ENCODE measurements around the gene CYP2B6.
A peak's percentile ranks its signal among the peaks of the same experiment; 100 is the strongest.
"Not testable (repeated sequence)": the region's sequence is repeated elsewhere in the genome, so short reads cannot be mapped to it uniquely, and the experiment has no call there.

The CYP2B6 gene

DNA sequence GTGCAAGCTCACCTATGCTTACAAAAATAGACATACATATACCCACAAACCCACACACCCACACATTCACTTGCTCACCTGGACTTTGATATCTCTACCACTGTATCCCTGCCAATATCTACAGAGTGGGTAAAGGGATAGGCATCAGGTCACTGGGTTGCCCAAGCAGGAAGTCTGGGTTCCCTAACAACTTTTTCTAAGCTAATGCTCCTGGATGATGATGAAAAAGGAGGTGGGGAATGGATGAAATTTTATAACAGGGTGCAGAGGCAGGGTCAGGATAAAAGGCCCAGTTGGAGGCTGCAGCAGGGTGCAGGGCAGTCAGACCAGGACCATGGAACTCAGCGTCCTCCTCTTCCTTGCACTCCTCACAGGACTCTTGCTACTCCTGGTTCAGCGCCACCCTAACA is at the start of gene CYP2B6:
CYP2B6 (plus strand) TSS at position 311 of the 410 bp plus-strand sequence; CDS start at position 335, 24 bp downstream.
- no peak for DNase-seq

DNA sequence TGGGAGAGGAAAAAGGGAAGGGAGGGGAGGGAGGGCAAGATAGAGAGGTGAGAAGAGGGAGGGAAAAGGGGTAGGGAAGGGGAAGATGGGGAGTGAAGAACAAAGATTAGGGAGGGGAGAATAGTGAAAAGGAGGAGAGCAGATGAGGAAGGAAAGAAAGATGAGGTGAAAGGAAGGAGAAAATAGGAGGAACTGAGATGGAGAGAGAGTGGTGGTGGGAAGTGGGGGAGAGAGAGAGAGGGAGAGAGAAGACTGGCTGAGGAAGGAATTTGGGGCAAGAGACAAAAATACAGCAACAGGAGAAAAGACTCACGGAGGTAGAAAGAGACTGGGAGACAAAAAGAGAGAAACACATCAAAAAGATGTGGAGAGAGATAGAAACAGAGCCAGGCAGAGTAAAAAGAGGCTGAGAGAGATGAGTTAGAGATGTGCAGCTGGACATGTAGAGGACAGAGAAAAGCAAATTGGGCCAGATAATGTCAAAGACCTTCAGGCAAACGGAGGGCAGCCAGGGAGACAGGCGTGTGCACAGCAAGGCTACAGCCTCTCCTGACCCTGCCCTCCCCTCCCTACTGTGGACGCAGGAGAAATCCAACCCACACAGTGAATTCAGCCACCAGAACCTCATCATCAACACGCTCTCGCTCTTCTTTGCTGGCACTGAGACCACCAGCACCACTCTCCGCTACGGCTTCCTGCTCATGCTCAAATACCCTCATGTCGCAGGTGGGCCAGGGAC is 49.4 kb upstream of the CYP2B6 start:
- DNase-seq: no peak

DNA sequence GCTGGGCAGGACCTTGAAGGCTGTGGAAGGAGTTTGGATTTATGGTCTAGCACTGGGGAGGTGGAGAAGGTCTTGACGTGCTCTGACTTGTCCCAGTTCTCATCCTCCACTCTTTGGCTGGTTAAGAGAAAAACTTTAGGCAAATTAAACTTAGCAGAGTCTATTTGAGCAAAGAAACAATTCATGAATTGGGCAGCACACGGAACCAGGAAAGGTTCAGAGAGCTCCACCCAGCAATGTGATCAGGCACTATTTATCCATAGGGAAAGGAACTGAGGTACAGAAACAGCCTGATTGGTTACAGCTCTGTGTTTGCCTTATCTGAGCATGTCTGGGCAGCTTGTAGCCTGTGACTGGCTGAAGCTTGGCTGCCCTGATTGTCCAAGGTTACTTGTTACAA is 45.4 kb upstream of the CYP2B6 start:
- no peak for DNase-seq

DNA sequence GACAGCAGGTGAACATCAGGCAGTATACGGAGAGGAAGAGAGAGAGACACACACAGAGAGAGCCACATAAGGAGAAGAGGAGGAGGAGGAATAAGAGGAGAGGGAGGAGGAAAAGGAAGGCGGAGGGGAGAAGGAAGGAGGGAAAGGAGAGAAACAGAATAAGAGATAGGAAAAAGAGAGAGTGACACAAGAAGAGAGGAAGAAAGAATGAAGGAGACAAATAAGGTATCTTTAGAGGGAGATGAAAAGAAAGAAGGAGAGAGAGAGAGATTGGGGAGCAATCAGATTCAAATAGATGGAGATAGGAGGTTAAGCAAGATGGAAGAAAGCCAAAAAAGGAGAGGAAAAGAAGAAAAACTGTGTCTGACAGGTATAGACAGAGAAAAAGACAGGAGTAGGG is 44.0 kb upstream of the CYP2B6 start:
- DNase-seq: no peak

DNA sequence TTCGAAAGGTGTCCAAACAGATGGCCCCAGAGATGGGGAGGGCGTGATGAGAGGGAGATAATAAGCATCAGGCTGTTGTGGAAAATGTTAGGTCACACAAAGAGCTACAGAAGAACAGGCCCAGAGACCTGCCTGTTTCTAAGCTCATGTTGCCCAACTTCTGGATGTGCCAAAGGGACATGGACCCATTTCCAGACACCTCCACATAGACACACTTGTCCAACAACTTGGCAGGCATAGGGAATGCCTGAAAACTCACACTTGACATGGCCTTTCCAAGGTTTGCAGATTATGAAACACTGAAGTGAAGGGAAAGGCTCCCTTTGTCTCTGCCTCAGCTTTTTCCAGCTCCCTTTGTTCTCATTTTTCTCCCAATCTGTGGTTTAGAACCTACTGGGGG is 43.5 kb upstream of the CYP2B6 start:
- no peak for DNase-seq

DNA sequence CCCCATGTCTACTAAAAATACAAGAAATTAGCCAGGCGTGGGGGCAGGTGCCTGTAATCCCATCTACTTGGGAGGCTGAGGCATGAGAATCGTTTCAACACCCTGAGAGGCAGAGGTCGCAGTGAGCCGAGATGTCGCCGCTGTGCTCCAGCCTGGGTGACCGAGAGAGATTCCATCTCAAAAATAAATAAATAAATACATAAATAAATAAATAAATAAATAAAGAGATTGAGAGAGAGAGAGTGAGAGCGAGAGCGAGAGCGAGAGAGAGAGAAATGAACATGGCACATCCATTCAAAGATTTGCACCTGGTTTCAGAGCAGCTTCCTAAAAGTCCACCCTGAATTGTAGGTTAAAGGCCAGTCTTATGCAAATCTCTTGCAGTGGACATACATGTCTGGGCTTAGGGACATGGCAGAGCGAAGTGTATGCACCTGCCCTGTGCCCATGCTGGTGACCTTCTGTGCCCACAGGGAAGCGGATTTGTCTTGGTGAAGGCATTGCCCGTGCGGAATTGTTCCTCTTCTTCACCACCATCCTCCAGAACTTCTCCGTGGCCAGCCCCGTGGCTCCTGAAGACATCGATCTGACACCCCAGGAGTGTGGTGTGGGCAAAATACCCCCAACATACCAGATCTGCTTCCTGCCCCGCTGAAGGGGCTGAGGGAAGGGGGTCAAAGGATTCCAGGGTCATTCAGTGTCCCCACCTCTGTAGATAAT is 42.3 kb upstream of the CYP2B6 start:
- DNase-seq: no peak

DNA sequence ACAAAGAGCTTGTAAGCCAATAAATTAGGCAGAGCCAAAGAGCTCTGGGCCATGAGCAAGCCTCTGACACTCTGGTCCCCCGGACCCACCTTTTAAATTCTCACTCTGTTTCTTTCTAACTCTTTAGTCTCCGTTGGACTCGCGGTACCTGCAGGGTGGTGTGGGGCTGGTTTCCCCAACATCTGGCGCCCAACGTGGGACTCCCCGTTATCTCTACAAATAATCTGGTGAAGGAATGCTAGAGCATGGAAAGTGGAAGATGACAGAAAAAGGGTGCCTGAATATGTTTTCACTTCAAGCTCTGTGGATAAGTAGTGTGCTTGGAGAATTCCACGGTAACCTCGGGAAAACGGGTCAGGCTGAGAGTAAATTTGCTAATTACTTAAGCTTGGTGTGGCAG is 36.5 kb upstream of the CYP2B6 start:
- DNase-seq: no peak

DNA sequence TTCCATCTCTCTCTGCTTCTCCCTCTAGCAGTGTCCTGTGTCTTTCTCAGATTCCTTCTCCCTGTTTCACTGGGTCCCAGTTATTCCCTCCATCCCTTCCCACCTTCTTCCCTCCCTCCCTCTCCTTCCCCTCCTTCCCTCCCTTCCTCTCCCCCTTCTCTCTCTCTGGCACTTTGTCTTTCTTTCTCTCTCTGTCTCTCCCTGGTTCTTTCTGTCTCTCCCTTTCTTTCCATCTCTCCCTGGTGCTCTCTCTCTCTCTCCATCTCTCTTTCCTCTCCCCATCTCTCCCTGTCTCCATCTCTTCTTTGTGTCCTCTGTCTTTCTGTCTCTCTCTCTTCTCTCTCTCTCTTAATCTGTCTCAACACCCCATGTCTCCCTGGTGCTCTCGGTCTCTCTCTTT is 31.7 kb upstream of the CYP2B6 start:
- no peak for DNase-seq

DNA sequence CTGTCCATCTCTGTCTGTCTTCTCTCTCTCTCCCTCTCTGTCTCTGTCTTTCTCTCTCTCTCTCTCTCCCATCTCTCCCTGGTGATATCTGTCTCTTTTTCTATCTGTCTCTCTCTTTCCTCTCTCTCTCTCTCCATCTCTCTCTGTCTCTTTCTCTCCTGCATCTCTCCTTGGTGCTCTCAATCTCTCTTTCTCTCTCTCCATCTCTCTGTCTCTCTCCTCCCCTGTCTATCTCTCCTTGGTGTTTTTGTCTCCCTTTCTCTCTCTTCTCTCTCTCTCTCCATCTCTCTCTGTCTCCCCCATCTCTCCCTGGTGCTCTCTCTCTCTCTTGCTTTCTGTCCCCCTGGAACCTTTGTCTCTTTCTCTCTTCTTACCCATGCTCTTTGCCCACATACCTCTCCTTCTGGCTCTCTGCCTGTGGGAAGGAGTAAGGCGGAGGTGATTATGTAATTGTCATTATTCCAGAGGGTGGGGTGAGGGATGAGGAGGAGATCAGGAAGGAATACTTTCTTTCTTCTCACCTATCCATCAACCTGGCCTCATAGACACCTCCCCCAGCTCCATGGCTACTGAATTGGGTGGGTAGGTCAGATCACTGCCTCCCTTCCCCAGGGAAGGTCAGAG is 30.9 kb upstream of the CYP2B6 start:
- no peak for DNase-seq

DNA sequence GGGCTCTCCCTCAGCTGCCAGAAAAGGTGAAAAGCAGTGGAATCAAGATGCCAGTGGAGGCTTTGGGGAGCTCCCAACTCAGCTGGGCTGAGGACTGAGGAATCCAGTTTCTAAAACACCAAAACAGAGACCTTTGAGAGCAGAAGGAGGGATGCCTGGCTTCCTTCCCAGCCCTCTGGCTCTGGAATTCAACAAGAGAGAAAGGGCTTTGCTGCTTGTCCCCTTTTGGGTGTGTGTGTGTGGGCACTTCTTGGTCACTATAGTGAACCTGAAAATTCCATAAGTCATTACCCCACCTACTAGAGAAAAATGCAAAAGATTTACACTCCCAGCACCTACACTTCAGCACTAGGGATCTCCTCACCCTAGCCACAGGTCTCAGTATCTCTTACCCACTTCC is 30.3 kb upstream of the CYP2B6 start:
- no peak for DNase-seq

DNA sequence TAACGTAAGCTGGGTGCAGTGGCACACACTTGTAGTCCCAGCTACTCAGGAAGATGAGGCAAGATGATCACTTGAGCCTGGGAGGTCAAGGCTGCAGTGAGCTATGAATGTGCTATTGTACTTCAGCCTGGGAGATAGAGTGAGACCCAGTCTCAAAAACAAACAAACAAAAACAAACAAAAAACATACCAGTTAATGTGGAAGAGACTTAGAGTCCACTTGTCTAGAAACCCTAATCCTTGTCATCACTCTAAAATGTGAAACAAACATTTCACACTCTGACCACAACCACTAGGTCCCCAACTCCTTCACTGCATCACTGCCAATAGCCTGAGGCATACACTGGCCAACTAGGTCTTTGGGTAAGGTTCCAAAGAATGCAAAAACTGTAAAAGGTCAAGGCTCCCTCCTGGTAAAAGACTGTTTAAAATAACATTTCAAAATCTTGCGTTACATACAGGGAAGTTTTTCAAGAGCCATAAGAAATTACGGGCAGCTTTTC is 28.6 kb upstream of the CYP2B6 start:
- peak; percentile 0 for DNase-seq

DNA sequence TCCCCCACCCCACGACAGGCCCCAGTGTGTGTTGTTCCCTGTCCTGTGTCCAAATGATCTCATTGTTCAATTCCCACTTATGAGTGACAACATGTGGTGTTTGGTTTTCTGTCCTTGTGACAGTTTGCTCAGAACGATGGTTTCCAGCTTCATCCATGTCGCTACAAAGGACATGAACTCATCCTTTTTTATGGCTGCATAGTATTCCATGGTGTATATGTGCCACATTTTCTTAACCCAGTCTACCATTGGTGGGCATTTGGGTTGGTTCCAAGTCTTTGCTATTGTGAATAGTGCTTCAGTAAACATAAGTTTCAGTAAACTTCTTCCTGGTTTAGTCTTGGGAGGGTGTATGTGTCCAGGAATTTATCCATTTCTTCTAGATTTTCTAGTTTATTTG is 26.7 kb upstream of the CYP2B6 start:
- not testable (repeated sequence) for DNase-seq

DNA sequence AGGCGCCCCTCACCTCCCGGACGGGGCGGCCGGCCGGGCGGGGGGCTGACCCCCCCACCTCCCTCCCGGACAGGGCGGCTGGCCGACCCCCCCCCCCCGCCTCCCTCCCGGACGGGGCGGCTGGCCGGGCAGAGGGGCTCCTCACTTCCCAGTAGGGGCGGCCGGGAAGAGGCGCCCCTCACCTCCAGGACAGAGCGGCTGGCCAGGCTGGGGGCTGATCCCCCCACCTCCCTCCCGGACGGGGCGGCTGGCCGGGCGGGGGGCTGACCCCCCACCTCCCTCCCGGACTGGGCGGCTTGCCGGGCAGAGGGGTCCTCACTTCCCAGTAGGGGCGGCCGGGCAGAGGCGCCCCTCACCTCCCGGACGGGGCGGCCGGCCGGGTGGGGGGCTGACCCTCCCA is 25.7 kb upstream of the CYP2B6 start:
- DNase-seq: not testable (repeated sequence)

DNA sequence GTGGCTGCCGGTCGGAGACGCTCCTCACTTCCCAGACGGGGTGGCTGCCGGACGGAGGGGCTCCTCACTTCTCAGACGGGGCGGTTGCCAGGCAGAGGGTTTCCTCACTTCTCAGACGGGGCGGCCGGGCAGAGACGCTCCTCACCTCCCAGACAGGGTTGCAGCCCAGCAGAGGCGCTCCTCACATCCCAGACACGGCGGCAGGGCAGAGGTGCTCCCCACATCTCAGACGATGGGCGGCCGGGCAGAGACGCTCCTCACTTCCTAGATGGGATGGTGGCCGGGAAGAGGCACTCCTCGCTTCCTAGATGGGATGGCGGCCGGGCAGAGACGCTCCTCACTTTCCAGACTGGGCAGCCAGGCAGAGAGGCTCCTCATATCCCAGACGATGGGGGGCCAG is 24.5 kb upstream of the CYP2B6 start:
- not testable (repeated sequence) for DNase-seq

DNA sequence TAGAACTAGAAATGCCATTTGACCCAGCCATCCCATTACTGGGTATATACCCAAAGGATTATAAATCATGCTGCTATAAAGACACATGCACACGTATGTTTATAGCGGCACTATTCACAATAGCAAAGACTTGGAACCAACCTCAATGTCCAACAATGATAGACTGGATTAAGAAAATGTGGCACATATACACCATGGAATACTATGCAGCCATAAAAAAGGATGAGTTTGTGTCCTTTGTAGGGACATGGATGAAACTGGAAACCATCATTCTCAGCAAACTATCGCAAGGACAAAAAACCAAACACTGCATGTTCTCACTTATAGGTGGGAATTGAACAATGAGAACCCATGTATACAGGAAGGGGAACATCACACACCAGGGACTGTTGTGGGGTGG is 23.0 kb upstream of the CYP2B6 start:
- not testable (repeated sequence) for DNase-seq

DNA sequence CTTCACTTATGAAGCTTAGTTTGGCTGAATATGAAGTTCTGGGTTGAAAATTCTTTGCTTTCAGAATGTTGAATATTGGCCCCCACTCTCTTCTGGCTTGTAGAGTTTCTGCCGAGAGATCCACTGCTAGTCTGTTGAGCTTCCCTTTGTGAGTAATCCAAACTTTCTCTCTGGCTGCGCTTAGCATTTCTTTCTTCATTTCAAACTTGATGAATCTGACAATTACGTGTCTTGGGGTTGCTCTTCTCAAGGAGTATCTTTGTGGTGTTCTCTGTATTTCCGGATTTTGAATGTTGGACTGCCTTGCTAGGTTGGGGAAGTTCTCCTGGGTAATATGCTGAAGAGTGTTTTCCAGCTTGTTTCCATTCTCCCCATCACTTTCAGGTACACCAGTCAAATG is 21.4 kb upstream of the CYP2B6 start:
- DNase-seq: not testable (repeated sequence)

DNA sequence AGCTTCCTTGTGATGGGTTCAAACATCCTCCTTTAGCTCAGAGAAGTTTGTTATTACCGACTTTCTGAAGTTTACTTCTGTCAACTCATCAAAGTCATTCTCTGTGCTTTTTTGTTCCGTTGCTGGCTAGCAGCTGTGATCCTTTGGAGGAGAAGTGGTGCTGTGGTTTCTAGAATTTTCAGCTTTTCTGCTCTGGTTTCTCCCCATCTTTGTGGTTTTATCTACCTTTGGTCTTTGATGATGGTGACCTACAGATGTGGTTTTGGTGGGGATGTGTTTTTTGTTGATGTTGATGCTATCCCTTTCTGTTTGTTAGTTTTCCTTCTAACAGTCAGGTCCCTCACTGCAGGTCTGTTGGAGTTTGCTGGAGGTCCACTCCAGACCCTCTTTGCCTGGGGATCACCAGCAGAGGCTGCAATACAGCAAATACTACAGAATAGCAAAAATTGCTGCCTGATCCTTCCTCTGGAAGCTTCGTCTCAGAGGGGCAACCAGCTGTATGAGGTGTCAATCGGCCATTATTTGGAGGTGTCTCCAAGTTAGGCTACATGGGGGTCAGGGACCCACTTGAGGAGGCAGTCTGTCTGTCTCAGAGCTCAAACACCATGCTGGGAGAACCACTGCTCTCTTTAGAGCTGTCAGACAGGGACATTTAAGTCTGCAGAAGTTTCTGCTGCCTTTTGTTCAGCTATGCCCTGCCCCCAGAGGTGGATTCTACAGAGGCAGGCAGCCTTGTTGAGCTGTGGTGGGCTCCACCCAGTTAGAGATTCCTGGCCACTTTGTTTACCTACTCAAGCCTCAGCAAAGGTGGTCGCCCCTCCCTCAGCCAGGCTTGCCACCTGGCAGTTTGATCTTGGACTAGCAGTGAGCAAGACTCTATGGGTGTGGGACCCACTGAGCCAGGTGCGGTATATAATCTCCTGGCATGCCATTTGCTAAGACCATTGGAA is 20.4 kb upstream of the CYP2B6 start:
- DNase-seq: not testable (repeated sequence)

DNA sequence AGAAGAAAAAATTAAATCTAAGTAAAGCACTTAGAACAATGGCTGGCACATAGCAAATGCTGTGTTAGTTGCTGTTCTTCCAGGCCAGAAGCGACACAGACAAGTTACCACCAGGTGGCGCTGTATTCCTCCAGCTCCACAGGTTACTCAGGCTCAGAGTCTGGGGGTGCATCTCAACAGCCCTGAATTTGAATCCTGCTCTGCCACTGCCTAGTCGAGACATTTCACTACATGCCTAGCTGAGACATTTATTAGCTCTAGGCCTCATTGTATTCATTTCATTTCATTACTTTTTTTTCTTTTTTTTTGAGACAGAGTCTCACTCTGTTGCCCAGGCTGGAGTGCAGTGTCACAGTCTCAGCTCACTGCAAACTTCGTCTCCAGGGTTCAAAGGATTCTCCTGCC is 16.4 kb upstream of the CYP2B6 start:
- DNase-seq: peak; percentile 59

DNA sequence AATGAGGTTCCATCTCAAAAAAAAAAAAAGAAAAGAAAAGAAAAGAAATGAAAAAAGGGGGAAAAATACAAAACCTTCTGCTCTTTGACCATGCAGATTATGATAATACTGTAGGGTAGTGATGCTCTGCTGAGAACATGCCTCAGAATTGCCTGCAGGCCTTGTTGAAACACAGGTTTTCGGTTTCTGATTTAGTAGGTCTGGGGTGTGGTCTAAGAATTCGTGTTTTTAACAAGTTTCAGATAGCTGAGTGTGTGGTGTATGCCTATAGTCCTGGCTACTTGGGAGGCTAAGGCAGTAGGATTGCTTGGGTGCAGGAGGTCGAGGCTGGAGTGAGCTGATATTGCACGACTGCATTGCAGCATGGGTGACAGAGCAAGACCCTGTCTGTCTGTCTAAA is 14.9 kb upstream of the CYP2B6 start:
- DNase-seq: no peak

DNA sequence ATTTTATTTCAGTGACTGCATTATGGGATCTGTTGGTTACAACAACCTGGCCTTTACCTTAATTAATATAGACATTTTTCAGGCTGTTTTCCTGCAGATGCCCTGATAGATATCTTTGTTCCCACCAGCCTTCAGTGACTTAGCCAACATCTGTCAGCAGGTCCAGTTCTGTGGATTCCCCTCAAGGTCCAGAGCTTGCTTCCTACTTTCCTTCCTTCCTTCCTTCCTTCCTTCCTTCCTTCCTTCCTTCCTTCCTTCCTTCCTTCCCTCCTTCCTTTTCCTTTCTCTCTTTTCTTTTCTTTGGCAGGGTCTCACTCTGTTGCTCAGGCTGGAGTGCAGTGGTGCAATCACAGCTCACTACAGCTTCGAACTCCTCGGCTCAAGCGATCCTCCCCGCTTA is 14.4 kb upstream of the CYP2B6 start:
- DNase-seq: no peak

DNA sequence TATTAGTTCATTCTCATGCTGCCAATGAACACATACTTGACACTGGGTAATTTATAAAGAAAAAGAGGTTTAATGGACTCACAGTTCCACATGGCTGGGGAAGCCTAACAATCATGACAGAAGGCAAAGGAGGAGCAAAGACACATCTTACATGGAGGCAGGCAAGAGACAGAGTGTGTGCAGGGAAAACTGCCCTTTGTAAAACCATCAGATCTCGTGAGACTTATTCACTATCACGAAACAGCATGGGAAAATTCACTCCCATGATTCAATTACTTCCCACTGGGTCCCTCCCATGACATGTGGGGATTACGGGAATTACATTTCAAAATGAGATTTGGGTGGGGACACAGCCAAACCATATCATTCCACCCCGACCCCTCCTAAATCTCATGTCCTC is 11.3 kb upstream of the CYP2B6 start:
- not testable (repeated sequence) for DNase-seq

DNA sequence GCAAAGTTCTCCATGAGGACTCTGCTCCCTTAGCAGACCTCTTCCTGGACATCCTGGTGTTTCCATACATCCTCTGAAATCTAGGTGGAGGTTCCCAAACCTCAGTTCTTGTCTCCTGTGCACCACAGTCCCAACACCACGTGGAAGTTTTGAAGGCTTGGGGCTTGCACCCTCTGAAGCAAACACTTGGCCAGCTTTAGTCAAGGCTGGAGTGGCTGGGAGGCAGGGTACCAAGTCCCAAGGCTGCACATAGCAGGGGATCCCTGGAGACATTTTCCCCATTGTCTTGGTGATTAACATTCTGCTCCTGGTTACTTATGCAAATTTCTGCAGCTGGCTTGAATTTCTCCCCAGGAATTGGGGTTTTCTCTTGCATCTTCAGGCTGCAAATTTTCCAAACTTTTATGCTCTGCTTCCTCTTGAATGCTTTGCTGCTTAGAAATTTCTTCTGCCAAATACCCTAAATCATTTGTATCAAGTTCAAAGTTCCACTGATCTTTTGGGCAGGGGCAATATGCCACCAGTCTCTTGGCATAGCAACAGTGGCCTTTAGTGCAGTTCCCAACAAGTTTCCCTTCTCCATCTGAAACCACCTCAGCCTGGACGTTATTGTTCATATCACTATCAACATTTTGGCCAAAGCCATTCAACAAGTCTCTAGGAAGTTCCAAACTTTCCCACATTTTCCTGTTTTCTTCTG is 10.2 kb upstream of the CYP2B6 start:
- DNase-seq: not testable (repeated sequence)
